GM23248 (cell line): Measurements from ENCODE around the gene GAS2L1. TPM values are rescaled to one million over a fixed set of nuclear protein-coding genes. Genes with fewer than 3 reads are reported as not detected.

Source experiments
- DNase-seq: peaks from one replicate; pipeline ENCODE4 v3.0.0-alpha.2; 2015
- H2AFZ ChIP-seq: fragments of 200-600 bp; sonication (generic); 2 replicates; pipeline ENCODE4 v1.6.1; 2016; ENCODE audit warnings: antibody characterized with exemption
- H3F3A ChIP-seq: fragments of 200-600 bp; sonication (generic); 2 replicates; pipeline ENCODE4 v1.6.1; 2016; ENCODE audit warnings: mild to moderate bottlenecking, antibody characterized with exemption, mixed run types; ENCODE audit not compliant: insufficient read depth
- H3K27ac ChIP-seq: fragments of 200-600 bp; sonication (generic); 2 replicates; pipeline ENCODE4 v1.5.1; 2016; ENCODE audit warnings: mild to moderate bottlenecking
- H3K27me3 ChIP-seq: fragments of 200-600 bp; sonication (generic); replicated peaks from 2 replicates; pipeline ENCODE4 v1.6.1; 2016; ENCODE audit warnings: mild to moderate bottlenecking; ENCODE audit not compliant: insufficient read depth
- H3K36me3 ChIP-seq: fragments of 200-600 bp; sonication (generic); 2 replicates; pipeline ENCODE4 v1.6.1; 2016; ENCODE audit warnings: low read depth, mild to moderate bottlenecking
- H3K4me1 ChIP-seq: fragments of 200-600 bp; sonication (generic); 2 replicates; pipeline ENCODE4 v1.6.1; 2016; ENCODE audit warnings: mild to moderate bottlenecking; ENCODE audit not compliant: insufficient read depth
- H3K4me2 ChIP-seq: fragments of 200-600 bp; sonication (generic); one replicate; pipeline ENCODE4 v1.6.1; 2016; ENCODE audit warnings: mild to moderate bottlenecking; ENCODE audit not compliant: unreplicated experiment
- H3K4me3 ChIP-seq: fragments of 200-600 bp; sonication (generic); 2 replicates; pipeline ENCODE4 v1.5.1; 2016; ENCODE audit warnings: mild to moderate bottlenecking
- H3K79me2 ChIP-seq: fragments of 200-600 bp; sonication (generic); 2 replicates; pipeline ENCODE4 v1.6.1; 2016; ENCODE audit warnings: mild to moderate bottlenecking; ENCODE audit not compliant: insufficient read depth
- H3K9ac ChIP-seq: fragments of 200-600 bp; sonication (generic); 2 replicates; pipeline ENCODE4 v1.6.1; 2016; ENCODE audit warnings: mild to moderate bottlenecking
- H3K9me2 ChIP-seq: fragments of 200-600 bp; sonication (generic); 2 replicates; pipeline ENCODE4 v1.6.1; 2016; ENCODE audit warnings: mixed run types, mild to moderate bottlenecking, moderate library complexity; ENCODE audit not compliant: insufficient read depth
- H3K9me3 ChIP-seq: fragments of 200-600 bp; sonication (generic); one replicate; pipeline ENCODE4 v1.6.1; 2017; ENCODE audit warnings: low read depth
- H4K20me1 ChIP-seq: fragments of 200-600 bp; sonication (generic); 2 replicates; pipeline ENCODE4 v1.6.0; 2016; ENCODE audit not compliant: insufficient read depth
- EZH2 ChIP-seq: fragments of 200-600 bp; sonication (generic); IDR thresholded peaks from 2 replicates; pipeline ENCODE4 v1.6.1; 2018; ENCODE audit warnings: antibody characterized with exemption, mild to moderate bottlenecking; ENCODE audit not compliant: insufficient read depth, poor library complexity, severe bottlenecking
- EZH2phosphoT487 ChIP-seq: fragments of 200-600 bp; sonication (generic); IDR thresholded peaks from 2 replicates; pipeline ENCODE4 v1.6.1; 2018; ENCODE audit warnings: antibody characterized with exemption, moderate library complexity, mild to moderate bottlenecking, low read depth; ENCODE audit not compliant: insufficient read depth
- WGBS, 2 experiments: methylation state at CpG; one replicate each; pipeline ENCODE4 v1.1.6; 2015 to 2017; ENCODE audit warnings: low lambda C conversion rate in 2 of 2, low coverage in 1 of 2; ENCODE audit errors: missing lambda C conversion rate in 2 of 2; 5-methylcytosine and 5-hydroxymethylcytosine counted together
- in situ Hi-C: fragments of 300-500 bp; cut with MboI; formaldehyde crosslinking; loops from 2 replicates; pipeline ENCODE4 v1.15.0; 2020
- polyA plus RNA-seq: library from polyadenylated mRNA; unstranded; fragments of >200 nt; fragmentation: Nextera tagmentation; extraction: Ambion mirVana; gene quantifications from 2 replicates; pipeline ENCODE4 v1.2.1, GENCODE V29; 2016
- total RNA-seq: library from RNA; depleted of rRNA; stranded (reverse); fragments of >200 nt; shearing (Covaris generic); gene quantifications from 2 replicates; pipeline ENCODE4 v1.2.3, GENCODE V29; 2014

The GAS2L1 gene
- total and polyA plus RNA-seq, 2 experiments from 2014 or later: 21.2 to 23.7 TPM

DNA sequence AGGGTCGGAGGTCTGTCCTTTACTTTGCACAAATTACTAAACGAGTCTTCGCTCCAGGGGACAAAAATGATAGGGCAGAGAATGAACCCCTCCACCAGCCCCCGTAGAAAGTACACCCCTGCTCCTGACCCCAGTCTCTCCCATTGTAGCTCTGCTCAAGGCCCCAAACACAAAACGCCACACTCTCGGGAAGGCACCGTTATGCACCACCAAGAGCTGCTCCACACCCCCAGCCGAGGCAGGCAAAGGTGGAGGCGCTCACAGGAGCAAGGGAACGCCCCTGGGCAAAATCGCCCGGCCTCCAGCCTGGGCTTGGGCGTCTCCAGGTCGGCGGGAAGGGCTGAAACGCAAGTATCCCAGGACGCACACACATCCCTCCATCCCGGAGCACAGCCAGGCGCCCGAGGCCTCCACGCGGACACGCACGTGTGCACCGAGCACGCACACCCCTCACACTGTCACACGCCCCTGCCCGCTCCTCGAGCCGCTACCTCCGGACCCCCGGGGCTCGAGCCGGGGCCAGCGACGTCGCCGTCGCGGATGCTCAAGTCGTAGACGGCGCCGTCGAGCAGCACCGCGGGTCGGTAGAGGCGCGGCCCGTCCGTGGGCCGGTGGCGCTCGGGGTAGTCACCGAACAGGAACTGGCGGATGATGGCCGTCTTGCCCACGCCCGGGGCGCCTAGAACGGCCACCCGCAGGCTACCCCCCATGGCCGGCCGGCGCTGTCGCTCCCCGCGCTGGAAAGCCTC, 8.3 kb downstream of the GAS2L1 start:
- H3K9me2 ChIP-seq: no peaks in the 10 kb centered on the region
- peaks cover 10% of the 10 kb centered on the region for H3K4me1 ChIP-seq
- no peak overlapping the region for H3K27ac ChIP-seq
- H3K9ac ChIP-seq: no peak overlapping the region
- H3K9me3 ChIP-seq: no peaks in the 10 kb centered on the region
- H4K20me1 ChIP-seq: no peaks in the 10 kb centered on the region
- no peaks in the 10 kb centered on the region; the same call in 1 of the 2 replicates for H3F3A ChIP-seq
- H2AFZ ChIP-seq: no peak overlapping the region; the same call in 1 of the 2 replicates
- peak overlapping the region; percentile 38 for H3K4me3 ChIP-seq
- DNase-seq: peak; percentile 36
- 0 out of 2 replicates have a peak, but pooled peaks cover 2% of the 10 kb centered on the region for H3K79me2 ChIP-seq
- TF ChIP-seq EZH2: no peak
- 0 out of 2 replicates have a peak, but pooled peaks have one; percentile 60 for TF ChIP-seq EZH2phosphoT487
- no peaks in the 10 kb centered on the region for H3K36me3 ChIP-seq
- H3K27me3 ChIP-seq: peaks cover 26% of the 10 kb centered on the region
- peak overlapping the region; percentile 43 for H3K4me2 ChIP-seq
- in situ Hi-C loops: no loop called here
- WGBS, 2 experiments: 3 to 4% methylated on average over 52 to 68 of the region's 69 CpGs

DNA sequence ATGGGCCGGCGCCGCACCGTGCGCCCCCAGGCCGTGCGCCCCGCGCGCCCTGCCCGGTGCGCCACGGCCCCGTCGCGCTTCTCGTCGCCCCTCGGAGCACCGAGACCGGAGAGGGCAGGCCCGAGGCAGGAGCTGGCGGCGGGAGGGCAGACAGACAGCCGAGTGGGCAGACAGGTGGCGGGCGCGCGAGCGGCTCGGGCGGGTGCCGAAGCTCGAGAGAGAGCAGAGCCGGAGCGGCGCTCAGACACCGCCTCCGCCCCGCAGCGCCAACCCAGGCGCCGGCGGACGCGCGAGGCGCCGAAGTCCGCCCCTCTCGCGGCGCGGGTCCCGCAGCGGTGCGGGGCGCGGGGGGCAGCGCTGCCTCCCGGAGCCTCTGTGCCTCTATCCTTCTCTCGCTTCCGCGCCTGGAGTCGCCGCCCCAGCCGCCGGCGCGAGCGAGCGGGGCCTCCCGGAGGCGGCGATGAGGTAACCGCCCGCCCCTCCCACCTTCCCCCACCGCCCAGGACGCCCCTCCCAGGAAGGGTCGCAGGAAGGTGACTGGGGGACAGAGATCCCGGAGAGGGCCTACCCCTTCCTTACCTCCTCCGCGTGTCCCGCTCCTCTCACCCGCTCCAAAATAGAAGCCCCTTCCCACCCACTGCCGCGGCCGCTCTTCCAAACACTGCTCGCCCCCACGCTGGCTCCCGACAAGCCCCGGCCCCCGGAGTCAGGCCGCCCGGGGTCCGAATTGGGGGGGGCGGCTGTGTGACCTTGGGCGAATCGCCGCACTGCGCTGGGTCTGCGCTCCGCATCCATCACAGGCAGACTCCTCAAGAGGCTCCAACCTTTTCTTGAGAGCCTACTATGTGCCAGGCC, 9.1 kb downstream of the GAS2L1 start, which contains the start of gene RASL10A:
TSS of gene RASL10A (minus strand) at position 412 of the 855 bp plus-strand sequence. CDS start 451 bp downstream, outside the sequence.
- Histone ChIP-seq H3K27me3 (peaks cover 26% of the 10 kb centered on the region), H3K79me2 (no peaks in the 10 kb centered on the region), H3K27ac (no peak within 1 kb of the TSS), H3K4me1 (peaks cover 10% of the 10 kb centered on the region), H3K36me3 (no peaks in the 10 kb centered on the region), H3K9me3 (no peaks in the 10 kb centered on the region), H4K20me1 (no peaks in the 10 kb centered on the region), H3K9ac (no peak within 1 kb of the TSS), H2AFZ (no peak within 1 kb of the TSS; the same call in 1 of the 2 replicates), H3F3A (no peaks in the 10 kb centered on the region; the same call in 1 of the 2 replicates), H3K4me2 (peak within 1 kb of the TSS; percentile 43), H3K4me3 (peak within 1 kb of the TSS; percentile 38), H3K9me2 (no peaks in the 10 kb centered on the region)
- 8 to 34% methylated on average over 21 to 102 of the region's 103 CpGs for WGBS, 2 experiments
- no peak for TF ChIP-seq EZH2phosphoT487
- peak; percentile 66 for TF ChIP-seq EZH2
- in situ Hi-C loops: no loop called here
- DNase-seq: peak; percentile 43

DNA sequence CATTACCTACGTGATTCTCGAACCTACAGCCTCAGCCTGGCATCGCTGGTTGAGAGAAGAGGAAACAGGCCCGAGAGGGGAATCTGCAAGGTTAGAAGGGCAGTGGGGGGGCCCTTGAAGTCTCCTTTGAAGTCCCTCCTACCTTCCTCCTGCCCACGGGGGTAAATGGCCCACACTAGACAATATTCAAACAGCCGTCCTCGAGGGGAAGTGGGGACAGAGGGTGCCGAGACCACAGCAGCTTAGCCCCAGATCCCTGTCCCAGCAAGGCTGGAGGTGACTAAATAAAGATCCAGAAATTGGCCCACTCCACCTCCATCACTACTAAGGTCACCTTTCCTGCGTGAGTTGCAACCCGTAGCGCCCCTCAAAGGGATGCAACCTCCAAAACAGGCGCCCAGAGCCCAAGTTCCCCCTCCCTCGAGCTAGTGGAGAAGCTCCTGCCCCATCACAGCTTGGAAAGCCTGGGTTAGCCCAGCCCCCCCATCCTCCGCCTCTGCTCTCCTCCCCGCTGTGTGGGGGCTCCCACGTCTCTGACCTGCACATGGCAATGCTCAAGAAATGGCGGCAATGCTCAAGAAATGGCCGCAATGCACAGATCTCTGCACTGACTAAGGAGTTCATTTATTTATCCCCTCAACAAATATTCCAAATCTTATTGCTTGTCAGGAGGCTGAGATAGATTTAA, 9.8 kb downstream of the GAS2L1 start:
- Histone ChIP-seq H3K4me1 (peaks cover 5% of the 10 kb centered on the region; the same call in 1 of the 2 replicates), H4K20me1 (no peaks in the 10 kb centered on the region), H3K9me2 (no peaks in the 10 kb centered on the region), H3K27ac (no peak overlapping the region), H3K4me3 (no peak overlapping the region), H3K79me2 (no peaks in the 10 kb centered on the region), H3K4me2 (no peak overlapping the region), H3K27me3 (peaks cover 26% of the 10 kb centered on the region), H3K9ac (no peak overlapping the region), H3F3A (no peaks in the 10 kb centered on the region; the same call in 1 of the 2 replicates), H2AFZ (no peak overlapping the region), H3K36me3 (no peaks in the 10 kb centered on the region), H3K9me3 (no peaks in the 10 kb centered on the region)
- no peak for DNase-seq
- no peak for TF ChIP-seq EZH2
- TF ChIP-seq EZH2phosphoT487: no peak
- in situ Hi-C loops: no loop called here
- WGBS, 2 experiments: 62 to 66% methylated on average over 16 to 18 of the region's 18 CpGs
